Measurements from ENCODE around the gene NUCKS1. TPM values are rescaled to one million over a fixed set of nuclear protein-coding genes. Genes with fewer than 3 reads are reported as not detected.

Gene NUCKS1
- total and polyA plus RNA-seq, 9 donors = 79.4 to 335 (median 223) TPM

DNA sequence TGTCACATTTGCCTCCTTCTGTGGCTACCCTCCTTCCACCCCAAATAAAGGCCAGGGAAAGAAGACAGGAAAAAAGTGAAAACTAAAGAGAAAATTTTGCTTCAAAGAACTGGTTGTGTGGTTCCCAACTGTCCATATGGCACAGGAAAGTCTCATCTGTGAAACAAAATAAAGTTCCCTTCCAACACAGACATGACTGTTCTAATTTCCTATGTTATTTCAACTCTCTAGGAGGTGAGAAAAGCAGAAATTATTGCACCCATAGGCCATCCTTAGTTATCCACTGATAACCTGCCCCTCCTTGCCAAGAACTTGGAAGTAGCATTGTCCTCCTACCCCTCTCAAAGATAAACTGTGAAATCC lies 33.4 kb upstream of the NUCKS1 start:
- Histone ChIP-seq H3K36me3 (no peaks in the 10 kb centered on the region), H3K4me1 (ENCODE audit: insufficient read depth) (no peaks in the 10 kb centered on the region), H3K27me3 (no peaks in the 10 kb centered on the region), H3K27ac (no peak overlapping the region), H3K9me3 (no peaks in the 10 kb centered on the region), H3K4me3 (no peak overlapping the region)
- intact Hi-C loops (cut with DNase I) = no loop called here
- TF ChIP-seq POLR2A (IDR thresholded peaks at IDR 0.05) (no peak), EP300 (IDR thresholded peaks at IDR 0.05) (no peak)
- TF ChIP-seq, protein P1, sequence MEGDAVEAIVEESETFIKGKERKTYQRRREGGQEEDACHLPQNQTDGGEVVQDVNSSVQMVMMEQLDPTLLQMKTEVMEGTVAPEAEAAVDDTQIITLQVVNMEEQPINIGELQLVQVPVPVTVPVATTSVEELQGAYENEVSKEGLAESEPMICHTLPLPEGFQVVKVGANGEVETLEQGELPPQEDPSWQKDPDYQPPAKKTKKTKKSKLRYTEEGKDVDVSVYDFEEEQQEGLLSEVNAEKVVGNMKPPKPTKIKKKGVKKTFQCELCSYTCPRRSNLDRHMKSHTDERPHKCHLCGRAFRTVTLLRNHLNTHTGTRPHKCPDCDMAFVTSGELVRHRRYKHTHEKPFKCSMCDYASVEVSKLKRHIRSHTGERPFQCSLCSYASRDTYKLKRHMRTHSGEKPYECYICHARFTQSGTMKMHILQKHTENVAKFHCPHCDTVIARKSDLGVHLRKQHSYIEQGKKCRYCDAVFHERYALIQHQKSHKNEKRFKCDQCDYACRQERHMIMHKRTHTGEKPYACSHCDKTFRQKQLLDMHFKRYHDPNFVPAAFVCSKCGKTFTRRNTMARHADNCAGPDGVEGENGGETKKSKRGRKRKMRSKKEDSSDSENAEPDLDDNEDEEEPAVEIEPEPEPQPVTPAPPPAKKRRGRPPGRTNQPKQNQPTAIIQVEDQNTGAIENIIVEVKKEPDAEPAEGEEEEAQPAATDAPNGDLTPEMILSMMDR (IDR thresholded peaks at IDR 0.05) = no peak
- DNase-seq = no peak

DNA sequence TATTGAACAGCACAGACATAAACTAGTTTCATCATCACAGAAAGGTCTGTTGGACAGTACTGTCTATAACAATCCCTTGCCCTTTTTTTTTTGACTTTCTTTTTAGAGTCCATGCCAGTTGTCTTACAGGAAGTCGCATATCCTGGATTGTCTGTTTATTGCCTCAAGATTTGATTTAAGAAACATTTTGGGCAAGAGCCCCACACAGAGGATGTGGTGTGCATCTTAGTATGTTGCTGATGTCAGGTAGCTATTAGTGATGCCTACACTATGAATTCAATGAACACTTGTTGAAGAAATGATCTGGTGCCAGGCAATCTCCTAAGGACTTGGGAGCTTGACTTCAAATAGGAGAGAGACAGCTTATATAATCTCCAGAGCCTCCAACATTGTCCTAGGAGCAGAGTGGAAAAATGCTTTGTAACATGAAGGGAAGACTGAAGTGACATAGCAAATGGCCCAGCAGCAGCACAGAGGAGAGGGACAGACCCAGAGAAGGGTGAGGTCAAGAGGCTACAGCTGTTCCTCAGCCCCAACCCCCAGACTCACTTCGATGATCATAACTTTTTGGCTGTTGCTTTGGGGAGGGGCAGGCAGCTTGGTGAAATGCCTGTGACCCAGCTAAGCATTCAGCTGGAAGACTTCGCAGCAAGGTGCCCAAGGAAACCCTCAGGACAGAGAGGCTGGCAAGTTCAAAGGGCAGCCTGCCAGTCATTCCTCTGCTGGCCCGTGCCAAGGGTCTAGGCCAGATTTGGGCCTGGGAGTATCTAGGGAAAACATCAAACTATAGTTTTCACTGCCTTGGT lies 32.8 kb upstream of the NUCKS1 start:
- Histone ChIP-seq H3K27me3 (no peaks in the 10 kb centered on the region), H3K4me1 (ENCODE audit: insufficient read depth) (no peaks in the 10 kb centered on the region), H3K27ac (no peak overlapping the region), H3K9me3 (no peaks in the 10 kb centered on the region), H3K4me3 (no peak overlapping the region), H3K36me3 (no peaks in the 10 kb centered on the region)
- 71 to 79% (median 73%) methylated on average over 4 of the region's 4 CpGs for WGBS, 3 donors
- intact Hi-C loops (cut with DNase I) = no loop called here
- no peak for DNase-seq
- TF ChIP-seq, protein P1 (IDR thresholded peaks at IDR 0.05) = no peak
- TF ChIP-seq EP300 (IDR thresholded peaks at IDR 0.05) (no peak), POLR2A (IDR thresholded peaks at IDR 0.05) (no peak)

DNA sequence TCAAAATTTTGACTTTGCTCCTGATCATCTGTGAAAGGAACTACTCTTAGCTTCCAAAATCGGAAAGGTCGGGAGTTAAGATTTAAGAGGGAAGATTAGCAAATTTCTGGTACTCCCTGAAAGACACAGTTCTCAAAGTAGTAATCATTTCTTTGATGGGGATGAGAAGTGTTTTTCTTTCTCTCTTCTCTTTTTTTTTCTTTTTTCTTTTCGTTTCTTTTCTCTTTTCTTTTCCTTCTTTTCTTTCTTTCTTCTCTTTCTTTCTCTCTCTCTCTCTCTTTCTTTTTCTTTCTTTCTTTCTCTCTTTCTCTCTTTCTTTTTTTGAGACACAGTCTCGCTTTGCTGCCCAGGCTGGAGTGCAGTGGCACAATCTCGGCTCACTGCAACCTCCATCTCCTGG lies 30.4 kb upstream of the NUCKS1 start:
- no peak overlapping the region for H3K4me3 ChIP-seq
- TF ChIP-seq, protein P1 (IDR thresholded peaks at IDR 0.05) = no peak
- TF ChIP-seq EP300 (IDR thresholded peaks at IDR 0.05) (no peak), POLR2A (IDR thresholded peaks at IDR 0.05) (no peak)
- H3K36me3 ChIP-seq = no peaks in the 10 kb centered on the region
- intact Hi-C loops (cut with DNase I) = no loop called here
- no peaks in the 10 kb centered on the region for H3K4me1 ChIP-seq (ENCODE audit: insufficient read depth)
- 88 to 91% (median 89%) methylated on average over 5 of the region's 5 CpGs for WGBS, 3 donors
- no peaks in the 10 kb centered on the region for H3K27me3 ChIP-seq
- H3K27ac ChIP-seq = no peak overlapping the region
- H3K9me3 ChIP-seq = no peaks in the 10 kb centered on the region
- no peak for DNase-seq

DNA sequence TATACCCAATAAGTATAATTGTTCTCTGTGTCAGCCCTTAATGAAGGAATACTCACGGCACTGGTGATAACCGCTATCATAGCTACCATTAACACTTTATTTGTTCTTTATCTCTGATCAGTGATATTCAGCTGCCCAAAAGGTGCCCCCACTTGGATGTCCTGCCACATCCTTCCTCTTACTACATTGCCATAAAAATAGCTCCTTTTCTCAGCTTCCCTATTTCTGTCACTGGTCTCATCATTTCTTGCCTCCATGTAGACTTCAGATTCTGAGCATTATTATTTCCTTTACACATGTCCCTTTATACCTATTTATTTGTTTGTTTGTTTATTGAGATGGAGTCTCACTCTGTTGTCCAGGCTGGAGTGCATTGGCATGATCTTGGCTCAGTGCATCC lies 28.0 kb upstream of the NUCKS1 start:
- Histone ChIP-seq H3K9me3 (no peaks in the 10 kb centered on the region), H3K27me3 (no peaks in the 10 kb centered on the region), H3K4me1 (ENCODE audit: insufficient read depth) (no peaks in the 10 kb centered on the region), H3K27ac (no peak overlapping the region), H3K36me3 (no peaks in the 10 kb centered on the region), H3K4me3 (no peak overlapping the region)
- TF ChIP-seq, protein P1 (IDR thresholded peaks at IDR 0.05) = no peak
- TF ChIP-seq POLR2A (IDR thresholded peaks at IDR 0.05) = no peak
- TF ChIP-seq EP300 (IDR thresholded peaks at IDR 0.05) = no peak
- DNase-seq = no peak
- intact Hi-C loops (cut with DNase I) = no loop called here
- WGBS, 3 donors = 87 to 91% (median 87%) methylated on average over 2 of the region's 2 CpGs

Measured in ovary (tissue), 9 donors.